Stimulated activated CD4-positive, alpha-beta T cell treated with anti-CD3 and anti-CD28 coated beads, Interleukin-15, amount 100 ng/mL, for 24 hours (primary cell): Measurements from ENCODE around the gene ATP1A3.
"Not testable (repeated sequence)": the region's sequence is repeated elsewhere in the genome, so short reads cannot be mapped to it uniquely, and the experiment has no call there.

ENCODE experiments used
- DNase-seq: peaks from one replicate; pipeline ENCODE4 v3.0.0-alpha.2; 2020

ATP1A3 gene

DNA sequence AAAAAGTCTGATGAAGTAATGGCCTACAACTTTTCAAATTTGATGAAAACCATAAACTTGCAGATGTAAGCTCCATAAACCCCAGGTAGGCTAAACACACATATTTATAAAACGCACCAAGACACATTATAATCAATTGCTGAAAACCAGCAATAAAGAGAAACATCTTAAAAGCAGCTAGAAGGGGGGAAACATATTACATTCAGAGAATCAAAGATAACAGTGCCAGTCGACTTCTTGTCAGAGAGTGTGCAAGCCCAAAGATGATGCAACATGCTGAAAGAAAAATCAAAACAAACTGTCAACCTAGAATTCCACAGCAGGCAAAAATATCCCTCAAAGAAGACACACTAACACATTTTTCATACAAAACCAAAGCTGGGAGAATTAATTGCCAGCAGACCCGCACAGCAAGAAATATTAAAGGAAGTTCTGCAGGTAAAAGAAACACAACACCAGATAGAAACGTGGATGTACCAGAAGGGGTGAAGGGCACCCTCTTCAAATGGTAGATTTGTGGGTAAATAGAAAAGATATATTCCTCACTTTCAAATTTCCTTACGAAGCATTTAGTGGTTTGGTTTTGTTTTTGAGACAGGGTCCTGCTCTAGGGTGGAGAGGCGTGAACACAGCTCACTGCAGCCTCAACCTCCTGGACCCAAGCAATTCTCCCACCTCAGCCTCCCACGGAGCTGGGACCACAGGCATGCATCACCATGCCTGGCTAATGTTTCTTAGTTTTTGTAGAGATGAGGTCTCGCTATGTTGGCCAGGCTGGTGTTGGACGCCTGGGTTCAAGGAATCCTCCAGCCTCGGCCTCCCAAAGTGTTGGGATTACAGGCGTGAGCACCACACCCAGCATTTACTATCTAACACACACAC lies 16.5 kb upstream of the ATP1A3 start:
- no peak for DNase-seq

DNA sequence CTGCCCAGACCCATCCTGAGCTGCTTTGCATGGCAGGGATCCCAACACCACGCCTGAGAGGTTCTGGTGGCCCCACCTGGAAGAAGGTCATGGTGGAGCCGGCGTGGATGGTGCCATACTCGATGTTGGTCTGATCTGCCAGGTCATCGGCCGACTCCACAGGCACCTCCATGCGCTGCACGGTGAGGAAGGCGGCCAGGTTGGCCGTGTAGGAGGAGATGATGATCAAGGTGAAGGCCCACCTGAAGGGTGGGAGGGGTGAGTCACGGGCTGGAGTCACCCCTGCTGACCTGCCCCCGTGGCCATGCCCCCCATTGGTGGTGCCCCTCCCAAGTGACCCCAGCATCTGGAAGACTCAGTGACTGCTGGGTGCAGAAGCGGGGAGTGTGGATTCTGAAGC lies 12.5 kb upstream of the ATP1A3 start:
- DNase-seq, result no peak

DNA sequence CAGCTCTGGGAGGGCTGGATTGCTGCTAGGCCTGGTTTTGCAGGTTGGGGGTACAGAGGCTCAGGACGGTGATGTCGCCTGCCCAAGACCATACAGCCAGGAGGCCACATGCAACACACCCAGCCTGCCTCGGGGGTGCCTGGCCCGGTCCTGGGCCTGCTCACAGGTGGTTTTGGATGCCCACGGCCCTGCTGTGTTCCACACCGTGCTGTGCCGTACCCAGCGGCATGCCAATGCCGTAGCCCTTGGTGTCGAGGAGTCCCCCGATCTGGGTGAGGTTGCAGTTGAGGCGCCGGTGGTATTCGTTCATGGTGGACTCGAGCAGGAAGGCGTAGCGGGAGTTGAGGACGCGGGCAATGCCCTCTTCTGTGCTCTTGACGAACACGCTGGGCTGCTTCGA lies 11.5 kb upstream of the ATP1A3 start:
- DNase-seq, result no peak

DNA sequence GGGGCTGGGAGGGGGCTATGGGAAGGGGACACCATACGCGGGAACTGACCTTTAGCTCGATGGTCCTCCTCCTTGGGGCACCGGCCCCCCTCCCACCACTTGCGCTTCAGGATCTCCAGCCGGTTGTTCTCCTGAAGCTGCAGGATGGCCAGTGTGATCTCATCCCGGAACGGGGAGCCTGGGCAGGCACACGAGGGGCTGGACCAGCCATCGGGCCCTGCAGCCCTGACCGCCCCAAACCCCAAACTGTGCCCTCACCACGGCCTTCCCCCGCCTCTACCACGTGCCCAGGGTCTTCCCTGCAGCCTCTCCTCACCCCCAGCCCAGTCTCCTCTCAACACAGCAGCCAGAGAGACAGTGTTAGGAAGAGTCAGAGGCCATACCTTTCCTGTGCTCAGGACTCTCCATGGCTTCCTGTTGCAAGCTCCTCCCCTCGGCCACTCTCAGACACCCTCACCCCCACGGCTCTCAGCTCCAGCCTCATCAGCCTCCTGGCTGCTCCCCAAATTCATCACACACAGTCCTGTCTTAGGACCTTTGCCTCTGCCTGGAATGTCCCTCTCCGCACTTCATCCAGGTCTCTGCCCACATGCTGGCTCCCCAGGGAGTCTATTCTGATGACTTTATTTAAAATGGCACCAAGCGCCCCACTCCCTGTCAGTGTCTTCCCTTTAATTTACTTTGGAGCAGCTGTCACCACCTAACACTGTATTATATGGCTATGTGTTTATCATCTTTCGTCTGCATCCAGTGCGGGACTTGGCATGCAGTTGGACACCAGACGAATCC lies 9.7 kb upstream of the ATP1A3 start:
- no peak for DNase-seq

DNA sequence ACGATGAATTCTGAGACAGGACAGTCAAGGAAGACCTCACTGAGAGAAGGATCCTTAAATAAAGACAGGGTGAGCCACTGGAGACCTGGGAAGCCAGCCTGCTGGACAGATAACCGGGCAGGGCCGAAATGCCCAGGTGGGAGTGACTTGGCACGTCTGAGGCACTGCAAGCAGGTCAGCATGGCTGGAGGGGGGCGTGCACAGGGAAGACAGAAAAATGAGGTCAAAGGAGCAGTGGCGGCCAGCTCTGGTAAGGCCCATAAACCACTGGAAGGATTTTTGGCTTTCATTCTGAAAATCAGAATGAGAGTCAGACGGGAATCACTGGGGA lies 5.8 kb upstream of the ATP1A3 start:
- DNase-seq, result no peak

DNA sequence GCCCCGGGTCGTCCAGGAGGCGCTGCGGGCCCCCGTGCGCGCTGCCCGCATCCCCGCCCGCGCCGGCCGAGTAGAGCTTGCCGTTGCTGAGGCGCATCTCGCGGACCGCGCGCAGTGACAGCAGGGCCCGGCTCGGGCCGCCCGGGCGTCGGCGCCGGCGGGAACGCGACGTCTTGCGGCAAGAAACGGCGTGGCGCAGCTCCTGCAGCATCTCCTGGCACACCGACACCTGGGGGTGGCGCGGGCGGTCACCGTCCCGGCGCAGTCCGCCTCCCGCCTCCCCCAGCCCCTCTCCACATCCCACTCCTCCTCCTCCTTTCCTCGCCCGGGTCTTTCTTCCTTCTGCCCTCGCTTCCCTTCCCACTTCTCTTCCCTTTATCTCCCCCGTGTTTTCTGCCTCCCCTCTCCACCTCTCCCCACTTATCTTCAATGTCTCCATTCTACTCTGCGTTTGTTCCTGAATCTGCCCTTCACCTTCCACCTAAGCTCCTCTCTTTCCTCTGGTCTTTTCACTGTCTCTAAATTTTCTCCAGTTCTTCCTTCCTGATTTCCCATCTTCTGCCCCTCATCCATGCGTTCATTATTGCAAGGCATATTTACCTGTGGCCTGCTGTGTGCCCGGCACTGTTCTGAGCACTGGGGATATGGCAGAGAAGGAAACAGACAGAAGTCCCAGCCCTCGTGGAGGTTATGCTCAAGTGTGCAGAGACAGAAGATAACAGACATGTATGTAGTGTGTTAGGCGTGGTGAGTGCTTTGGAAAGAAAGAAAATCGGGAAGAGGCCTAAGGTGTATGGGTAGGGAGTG lies 5.2 kb upstream of the ATP1A3 start:
- DNase-seq, result peak; percentile 43

DNA sequence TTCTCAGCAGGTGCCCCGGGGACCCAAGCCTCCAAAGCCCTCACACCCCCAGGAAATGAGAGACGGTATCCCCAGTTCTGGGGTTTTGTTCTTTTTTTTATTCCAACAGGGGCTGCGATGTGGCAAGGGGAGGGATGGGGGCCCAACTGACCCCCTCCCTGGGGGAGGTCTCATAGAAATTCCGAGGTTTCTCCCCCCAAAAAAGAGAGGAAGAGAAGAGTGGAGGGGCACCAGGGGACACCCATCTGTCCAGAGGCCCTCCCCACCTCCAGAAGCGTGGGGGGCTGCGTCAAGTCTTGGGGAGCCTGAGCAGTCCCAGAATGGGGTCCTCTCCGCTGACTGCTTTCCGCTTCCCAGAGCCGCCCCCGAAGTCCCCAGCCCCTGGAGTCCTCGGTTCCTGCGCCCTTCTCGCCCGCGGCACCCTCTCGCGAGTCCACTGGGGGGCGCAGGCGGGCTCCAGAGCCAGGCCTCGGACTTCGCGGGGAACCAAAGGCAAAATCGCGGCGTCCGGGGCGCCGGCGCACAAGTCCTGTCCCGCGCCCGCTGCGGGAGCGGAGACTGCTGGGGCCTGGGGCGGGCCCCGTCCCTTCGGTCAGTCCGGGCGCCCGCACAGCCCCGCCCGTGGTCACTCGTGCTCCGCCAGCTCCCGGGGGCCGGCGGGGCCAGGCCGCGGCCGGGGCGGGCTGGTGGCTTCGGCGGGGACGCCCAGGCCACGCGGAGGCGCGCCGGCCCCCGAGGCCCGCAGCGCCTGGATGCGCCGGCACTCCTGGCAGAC lies 4.4 kb upstream of the ATP1A3 start:
- DNase-seq, result peak; percentile 72

DNA sequence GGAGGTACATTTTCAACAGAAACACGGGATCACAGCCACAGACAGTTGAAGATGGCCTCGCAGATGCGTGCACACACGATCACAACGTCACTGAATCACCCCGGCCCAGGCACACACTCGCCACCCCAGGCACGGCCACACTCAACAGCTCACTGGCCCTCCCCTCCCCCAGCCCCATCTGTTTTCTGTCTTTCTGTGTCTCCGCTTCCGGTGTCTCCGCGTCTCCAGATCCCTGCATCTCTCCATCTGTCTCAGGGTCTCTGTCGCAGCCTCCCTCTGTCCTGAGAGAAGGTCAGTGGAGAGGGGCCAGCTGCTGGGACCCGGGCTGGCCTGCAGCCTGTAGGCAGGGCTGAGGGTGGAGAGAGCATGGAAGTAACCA lies 3.8 kb upstream of the ATP1A3 start:
- DNase-seq, result peak; percentile 22

DNA sequence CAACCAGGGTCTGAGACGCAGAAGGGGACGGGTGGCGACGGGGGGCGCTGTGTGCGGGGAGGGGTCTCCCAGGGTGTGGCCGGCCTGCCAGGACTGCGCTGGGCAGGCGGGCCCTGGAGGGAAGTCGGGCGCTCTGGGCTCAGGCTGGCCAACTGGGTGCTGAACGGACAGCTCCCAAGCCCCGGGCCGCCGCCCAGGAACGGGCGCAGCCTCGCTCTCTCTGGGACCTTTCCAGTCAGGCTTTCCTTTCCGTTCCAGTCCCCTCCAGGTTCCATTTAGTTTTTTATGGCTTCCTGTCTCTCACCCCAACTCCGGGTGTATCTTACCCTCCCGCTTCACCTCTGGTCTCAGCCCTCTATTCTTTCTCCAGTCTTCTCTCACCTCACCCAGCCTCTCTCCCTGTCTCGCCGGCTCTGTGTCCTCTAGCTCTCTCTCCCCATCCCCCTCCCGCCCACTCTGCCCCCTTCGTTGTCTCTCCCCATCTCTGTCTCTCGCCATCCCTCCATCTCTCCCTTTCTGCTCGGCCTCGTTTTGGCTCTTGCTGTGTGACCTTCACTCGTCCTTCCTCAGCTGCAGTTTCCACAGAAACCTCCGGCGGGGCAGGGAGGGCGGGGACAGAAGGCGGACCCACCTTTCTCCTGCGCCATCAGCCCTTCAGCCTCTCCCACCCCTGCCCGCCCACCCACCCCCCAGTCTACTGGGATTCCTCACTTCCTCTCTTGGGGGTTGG lies 3.3 kb upstream of the ATP1A3 start:
- peak; percentile 58 for DNase-seq

DNA sequence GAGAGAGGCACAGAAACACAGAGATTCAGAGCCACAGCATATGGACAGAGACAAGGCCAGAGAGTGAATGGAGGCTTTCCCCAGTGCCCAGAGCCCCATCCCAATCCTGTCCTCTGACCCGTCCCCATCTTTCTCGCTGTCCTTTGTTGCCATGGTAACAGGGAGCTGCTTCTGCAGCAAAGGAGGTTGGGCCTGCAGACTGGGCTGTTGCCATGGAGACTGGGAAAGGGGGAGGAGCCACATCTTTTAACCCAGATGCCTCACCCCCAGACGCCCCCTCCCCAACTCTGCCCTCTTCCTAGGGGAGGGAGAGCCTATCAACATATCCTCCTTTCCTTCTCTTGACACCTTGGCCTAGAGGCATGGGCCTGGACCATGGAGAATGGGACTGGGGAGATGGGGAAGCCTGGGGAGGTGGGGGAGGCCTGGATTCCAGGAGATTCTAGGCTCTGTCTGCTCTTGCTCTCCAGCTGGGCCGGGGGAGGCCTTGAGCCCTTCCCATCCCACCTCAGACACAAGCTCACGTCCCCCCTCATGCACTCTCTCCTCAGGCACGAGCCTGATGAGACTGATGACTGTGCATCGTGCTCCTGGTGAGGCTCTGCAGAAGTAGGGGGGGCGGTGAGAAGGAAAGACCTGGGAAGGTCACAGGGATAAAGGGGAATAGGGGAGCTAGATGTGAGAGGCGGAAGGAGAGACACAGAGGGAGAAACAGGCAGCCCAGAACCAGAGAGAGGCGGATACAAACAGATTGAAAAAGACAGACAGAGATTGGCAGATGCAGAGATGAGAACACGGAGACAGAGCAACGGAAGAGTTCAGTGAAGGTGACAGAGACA lies 2.1 kb upstream of the ATP1A3 start:
- DNase-seq, result no peak

DNA sequence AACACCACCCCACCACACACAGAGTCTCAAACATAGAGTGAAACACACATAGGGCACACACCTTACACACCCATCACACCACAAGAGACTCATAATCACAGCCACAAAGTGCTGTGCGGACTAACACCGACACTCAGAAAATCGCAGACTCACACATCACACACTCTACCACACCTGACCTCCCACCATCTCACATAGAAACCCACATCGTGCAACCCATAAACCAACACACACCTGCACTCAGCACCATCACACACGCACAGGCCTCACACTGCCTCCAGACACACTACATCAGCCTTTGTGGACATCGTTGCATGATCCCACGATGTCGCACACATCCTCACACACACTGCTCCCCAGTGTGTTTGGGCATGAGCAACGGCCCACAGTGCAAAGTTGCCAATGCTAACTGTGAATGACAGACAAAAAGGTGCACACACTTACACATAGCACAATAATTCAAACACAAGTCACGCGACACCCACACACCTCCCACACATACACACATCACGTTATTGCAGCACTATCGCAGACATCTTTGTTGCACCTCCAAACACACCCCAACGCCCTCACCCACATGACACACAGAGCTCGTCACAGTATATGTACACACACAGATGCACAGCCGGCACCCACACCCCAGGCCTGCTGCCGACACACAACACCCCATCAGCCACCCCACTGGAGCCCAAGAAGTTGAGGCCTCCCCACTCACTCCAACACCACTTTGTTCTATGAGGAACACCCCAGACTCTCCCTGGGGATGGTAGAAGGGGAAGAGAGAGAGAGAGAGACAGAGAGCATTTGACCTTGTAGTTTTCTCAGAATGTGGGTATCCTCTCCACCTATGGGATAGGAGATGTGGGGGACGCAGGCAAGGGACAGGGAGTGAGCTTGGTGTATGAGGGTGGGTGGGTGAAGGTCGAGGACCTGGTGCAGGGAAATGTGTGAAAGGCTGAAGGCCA lies 1.2 kb upstream of the ATP1A3 start:
- no peak for DNase-seq

DNA sequence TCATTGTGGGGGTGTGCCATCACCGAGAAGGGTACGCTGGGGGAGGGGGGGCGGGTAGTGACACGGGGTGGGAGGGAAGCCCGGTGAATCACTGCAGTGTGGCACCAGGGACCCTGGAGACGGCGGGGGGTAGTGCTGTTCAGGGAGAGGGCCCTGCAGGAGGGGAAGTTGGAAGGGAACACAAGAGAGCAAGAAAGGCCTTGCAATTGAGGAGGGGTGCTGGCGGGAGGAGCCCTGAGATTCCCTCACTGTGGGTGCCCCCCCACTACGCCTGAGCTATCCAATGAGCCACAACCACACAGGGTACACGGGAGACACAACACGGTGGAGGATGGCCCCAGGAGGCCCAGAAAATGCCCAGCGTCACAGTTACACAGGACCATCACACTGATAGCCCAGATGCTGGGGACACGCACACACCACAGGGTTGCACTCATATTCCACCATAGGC lies 516 bp upstream of the ATP1A3 start:
- DNase-seq, result peak; percentile 21

DNA sequence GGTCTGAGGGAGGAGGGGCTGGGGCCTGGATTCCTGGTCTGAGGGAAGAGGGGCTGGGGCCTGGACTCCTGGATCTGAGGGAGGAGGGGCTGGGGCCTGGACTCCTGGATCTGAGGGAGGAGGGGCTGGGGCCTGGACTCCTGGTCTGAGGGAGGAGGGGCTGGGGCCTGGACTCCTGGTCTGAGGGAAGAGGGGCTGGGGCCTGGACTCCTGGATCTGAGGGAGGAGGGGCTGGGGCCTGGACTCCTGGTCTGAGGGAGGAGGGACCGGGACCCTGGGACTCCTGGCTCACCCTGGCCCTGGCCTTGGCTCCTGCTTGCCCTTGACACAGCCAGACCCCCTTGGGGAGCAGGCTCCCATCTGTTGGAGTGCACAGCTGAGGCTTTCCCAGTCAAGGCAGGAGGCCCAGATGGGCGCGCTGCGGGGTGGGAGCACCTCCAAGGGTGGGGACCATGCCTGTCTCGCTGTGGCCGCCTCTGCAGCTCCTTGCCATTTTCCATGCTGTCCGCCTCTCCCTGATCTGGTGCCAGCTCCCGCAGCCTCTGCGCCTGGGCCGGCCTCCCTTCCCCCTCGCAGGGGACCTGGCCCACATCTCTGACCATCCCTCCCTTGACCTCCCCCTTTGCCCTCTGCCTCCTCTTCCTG lies 2.0 kb downstream of the ATP1A3 start:
- DNase-seq, result not testable (repeated sequence)

DNA sequence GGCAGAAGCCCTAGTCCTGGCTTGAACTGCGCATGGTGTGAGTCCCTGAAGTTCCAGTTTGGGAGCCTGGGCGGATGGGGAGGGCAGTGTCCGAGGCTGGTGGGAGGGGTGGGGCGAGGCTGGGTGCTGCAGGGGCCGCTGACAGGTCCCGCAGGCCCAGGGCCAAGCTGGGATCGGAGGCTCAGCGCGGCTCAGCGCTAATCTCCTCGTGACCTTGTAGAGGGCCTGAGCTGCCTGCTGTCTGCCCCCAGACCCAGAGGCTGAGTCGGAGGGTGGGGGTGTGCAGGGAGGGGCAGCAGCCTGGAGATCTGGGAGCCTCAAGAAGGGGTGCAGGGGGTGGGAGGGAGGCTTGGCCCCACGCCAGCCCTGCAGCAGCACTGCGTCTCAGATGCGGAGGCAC lies 3.0 kb downstream of the ATP1A3 start:
- no peak for DNase-seq

DNA sequence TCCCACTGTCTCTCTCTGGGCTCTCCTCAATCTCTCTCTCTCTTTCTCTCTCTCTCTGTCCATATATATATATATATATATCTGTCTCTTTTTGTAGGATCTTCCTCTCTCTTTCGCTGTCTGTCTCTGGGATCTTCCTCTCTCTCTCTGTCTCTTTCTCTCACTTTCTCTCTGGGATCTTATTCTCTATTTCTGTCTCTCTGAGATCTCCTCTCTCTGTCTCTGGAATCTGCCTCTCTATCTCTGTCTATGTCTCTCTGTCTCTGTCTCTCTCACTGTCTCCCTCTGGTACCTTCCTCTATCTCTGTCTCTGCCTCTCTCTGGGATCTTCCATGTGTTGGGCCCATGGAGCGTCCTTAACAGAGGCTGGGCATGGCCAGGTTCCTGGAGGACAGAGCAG lies 3.4 kb downstream of the ATP1A3 start:
- no peak for DNase-seq

DNA sequence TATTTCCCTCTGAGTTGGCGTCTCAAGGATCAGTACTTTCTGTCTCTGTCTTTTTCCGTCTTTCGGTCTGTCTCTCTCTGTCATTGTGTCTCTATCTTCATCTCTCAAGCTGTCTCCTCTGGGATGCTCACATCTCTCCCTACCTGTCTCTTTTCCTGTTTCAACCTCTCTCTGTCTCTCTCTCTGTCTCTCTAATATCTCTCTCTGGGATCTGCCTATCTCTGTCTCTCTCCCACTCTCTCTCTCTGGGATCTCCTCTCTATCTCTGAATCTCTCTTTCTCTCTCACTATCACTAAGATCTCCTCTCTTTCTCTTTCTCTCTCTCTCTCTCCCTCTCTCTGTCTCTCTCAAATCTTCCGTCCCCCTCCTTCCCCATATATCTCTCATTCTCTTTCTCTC lies 4.0 kb downstream of the ATP1A3 start:
- no peak for DNase-seq

DNA sequence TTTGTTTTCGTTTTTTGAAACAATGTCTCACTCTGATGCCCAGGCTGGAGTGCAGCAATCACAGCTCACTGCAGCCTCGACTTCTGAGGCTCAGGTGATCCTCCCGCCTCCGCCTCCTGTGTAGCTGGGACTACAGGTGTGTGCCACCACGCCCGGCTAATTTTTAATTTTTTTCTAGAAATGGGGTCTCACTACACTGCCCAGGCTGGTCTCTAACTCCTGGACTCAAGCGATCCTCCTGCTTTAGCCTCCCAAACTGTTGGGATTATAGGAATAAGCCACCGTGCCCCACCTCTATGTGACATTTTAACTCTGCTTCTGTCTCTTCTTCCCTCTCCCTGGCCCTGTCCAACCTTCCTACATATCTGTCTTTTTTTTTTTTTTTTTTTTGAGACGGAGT lies 5.1 kb downstream of the ATP1A3 start:
- no peak for DNase-seq

DNA sequence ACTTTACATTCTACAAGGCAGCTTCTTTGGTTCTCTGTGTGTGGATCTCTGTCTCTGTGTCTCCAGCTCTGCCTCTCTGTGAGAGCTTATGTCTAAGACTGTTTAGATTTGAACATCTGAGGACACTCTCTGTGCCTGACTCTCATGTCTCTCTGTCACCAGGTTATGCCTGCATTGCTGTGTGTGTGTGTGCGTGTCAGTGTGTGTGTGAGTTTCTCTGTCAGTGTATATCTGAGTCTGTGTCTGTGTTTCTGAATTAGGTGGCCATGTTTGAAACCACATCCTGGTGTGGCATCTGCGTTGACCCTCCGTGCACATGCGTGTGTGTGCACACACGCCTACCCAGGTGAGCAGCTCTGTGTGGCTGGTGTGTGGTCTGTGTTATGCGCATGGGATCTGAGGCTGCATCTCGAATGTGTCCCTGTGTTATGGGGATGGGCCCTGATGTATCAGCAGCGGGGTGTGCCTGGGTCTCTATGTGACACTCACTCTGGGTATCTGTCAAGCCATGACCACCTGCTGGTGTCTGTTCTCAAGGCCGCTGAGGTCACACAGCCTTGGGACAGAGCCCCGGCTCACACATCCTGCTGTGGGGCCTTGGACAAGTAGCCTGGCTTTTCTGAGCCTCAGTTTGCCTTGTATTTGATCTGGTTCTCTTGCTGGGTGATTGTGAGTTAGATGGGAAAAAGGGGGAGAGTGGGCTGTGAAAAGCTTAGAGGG lies 6.7 kb downstream of the ATP1A3 start:
- DNase-seq, result no peak

DNA sequence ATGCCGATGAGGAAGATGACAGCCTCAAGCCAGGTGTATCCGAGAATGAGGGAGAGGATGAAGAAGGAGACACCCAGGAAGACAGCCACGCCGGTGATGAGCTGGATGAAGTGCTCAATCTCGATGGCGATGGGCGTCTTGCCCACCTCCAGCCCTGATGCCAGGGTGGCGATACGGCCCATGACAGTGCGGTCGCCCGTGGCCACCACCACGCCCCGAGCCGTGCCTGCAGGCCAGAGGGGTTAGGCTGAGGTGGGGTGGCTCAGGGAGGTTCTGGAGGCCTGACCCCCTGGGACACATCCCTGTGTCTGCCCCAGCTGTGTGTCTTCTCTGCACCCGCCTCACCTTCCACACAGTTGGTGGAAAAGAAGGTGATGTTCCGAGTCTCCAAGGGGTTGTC lies 9.1 kb downstream of the ATP1A3 start:
- DNase-seq, result no peak
